WERI-Rb-1 (cell line): ENCODE results near the gene PRR16.

ENCODE experiments used
- DNase-seq: peaks from one replicate; pipeline ENCODE4 v3.0.0-alpha.2; 2020
- H3K27ac ChIP-seq: fragments of 250-450 bp; sonication (Bioruptor Pico); 2 replicates; pipeline ENCODE4 v1.5.1; 2020; ENCODE audit warnings: mild to moderate bottlenecking, moderate library complexity
- H3K27me3 ChIP-seq: fragments of 250-450 bp; sonication (Bioruptor Pico); 2 replicates; pipeline ENCODE4 v1.5.1; 2021; ENCODE audit warnings: mild to moderate bottlenecking, low read depth, moderate library complexity; ENCODE audit not compliant: insufficient read depth, severe bottlenecking
- H3K36me3 ChIP-seq: fragments of 250-450 bp; sonication (Bioruptor Pico); 2 replicates; pipeline ENCODE4 v1.5.1; 2020; ENCODE audit warnings: mild to moderate bottlenecking, moderate library complexity
- H3K4me3 ChIP-seq: 2 replicates; pipeline ENCODE4 v1.5.1; 2011; ENCODE audit warnings: low read depth, mild to moderate bottlenecking, control low read depth, low read length
- H3K9me3 ChIP-seq: fragments of 250-450 bp; sonication (Bioruptor Pico); 2 replicates; pipeline ENCODE4 v1.5.1; 2021; ENCODE audit warnings: mild to moderate bottlenecking, moderate library complexity; ENCODE audit not compliant: severe bottlenecking
- CTCF ChIP-seq: IDR thresholded peaks from 2 replicates; pipeline ENCODE4 v1.5.1; 2011; ENCODE audit warnings: low read depth, mild to moderate bottlenecking, control low read depth, inconsistent platforms, low read length

PRR16 gene

DNA sequence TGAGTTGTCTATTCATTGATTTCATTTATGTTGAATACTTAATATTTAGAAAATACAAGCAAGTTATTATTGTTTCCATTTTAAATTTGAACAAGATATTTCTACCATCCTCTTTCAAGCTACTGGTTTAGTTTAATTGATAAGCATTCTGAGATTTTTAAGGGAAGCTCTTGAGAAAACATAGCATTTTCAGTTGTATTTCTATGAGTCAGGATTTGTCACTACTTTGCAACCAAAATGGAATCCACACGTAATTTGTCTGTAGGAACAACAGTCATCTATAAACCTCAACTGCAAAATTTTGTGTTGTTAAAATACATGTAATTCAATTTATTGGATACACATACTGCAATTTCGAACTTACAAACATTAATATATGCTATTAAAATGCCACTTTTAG lies 74.0 kb downstream of the PRR16 start:
- Histone ChIP-seq H3K27ac (no peak overlapping the region), H3K27me3 (no peaks in the 10 kb centered on the region), H3K9me3 (no peaks in the 10 kb centered on the region), H3K36me3 (no peaks in the 10 kb centered on the region), H3K4me3 (no peak overlapping the region)
- TF ChIP-seq CTCF, result no peak
- DNase-seq, result no peak

DNA sequence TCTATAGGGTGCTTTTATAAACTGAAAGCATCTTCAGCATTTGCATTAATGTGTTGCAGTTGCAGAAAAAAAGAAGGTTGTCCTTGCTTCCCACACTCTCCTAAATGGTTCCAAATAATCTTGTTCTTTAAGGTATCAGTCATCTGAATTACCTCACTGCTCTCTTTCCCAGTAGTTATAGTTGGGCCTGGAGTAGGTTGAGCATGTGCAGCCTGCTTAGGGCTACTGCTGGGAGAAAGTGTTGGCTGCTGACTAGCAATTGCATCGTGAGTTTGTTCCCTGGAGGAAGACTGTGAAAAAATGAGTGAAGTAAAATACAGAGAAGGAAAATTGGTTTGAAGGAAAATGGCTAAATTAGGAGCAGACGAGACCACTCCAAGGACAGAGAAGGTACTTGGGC lies 74.5 kb downstream of the PRR16 start:
- Histone ChIP-seq H3K4me3 (no peak overlapping the region), H3K27ac (no peak overlapping the region), H3K36me3 (no peaks in the 10 kb centered on the region), H3K27me3 (no peaks in the 10 kb centered on the region), H3K9me3 (no peaks in the 10 kb centered on the region)
- no peak for DNase-seq
- no peak for TF ChIP-seq CTCF

DNA sequence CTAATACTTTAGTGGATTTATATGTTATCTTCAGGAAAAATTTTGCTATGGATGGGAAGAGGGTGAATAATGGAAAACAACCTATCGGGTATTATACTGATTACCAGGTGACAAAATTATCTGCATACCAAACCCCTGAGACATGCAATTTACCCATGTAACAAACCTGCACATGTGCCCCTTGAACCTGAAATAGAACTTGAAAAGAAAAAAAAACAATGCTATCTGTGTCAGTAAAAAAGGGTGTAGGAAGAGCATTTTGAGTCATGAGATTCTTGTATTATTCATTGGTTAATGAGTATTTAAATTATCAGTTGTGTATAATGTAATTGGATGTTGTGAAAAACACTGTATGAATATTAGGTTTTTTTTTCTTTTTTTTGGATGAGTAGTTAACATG lies 75.4 kb downstream of the PRR16 start:
- H3K27me3 ChIP-seq, result no peaks in the 10 kb centered on the region
- no peak for TF ChIP-seq CTCF
- no peak for DNase-seq
- no peak overlapping the region for H3K27ac ChIP-seq
- no peak overlapping the region for H3K4me3 ChIP-seq
- no peaks in the 10 kb centered on the region for H3K36me3 ChIP-seq
- no peaks in the 10 kb centered on the region for H3K9me3 ChIP-seq

DNA sequence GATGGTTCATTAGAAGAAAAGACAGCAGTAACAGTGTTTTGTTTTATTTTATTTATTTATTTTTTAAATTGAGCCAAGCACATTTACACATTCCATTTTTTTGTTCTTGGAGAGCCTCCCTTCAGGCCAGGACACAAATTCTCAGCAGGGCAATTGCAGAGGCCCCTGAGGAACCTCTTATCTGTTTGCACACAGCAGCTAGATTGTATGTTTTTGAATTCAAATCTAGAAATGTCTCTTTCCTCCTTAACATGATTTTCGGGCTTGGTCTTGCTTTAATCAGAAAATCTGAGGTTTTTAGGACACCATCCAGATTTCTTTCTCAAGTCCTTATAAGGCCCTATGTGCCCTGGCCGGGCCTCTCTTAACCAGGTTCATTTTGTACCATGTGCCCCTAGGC lies 76.0 kb downstream of the PRR16 start:
- no peaks in the 10 kb centered on the region for H3K27me3 ChIP-seq
- H3K9me3 ChIP-seq, result no peaks in the 10 kb centered on the region
- no peak overlapping the region for H3K4me3 ChIP-seq
- no peak overlapping the region for H3K27ac ChIP-seq
- no peaks in the 10 kb centered on the region for H3K36me3 ChIP-seq
- no peak for DNase-seq
- no peak for TF ChIP-seq CTCF

- TF ChIP-seq CTCF, result no peak
- no peaks in the 10 kb centered on the region for H3K9me3 ChIP-seq
- H3K4me3 ChIP-seq, result no peak overlapping the region
- no peak for DNase-seq
- H3K27me3 ChIP-seq, result no peaks in the 10 kb centered on the region
- no peaks in the 10 kb centered on the region for H3K36me3 ChIP-seq
- no peak overlapping the region for H3K27ac ChIP-seq
Observed at GRCh38 chr5:120544043-120544442, 79.9 kb downstream of the PRR16 start.

GRCh38 chr5:120545007-120545406 lies 80.9 kb downstream of the PRR16 start:
- Histone ChIP-seq H3K9me3 (no peaks in the 10 kb centered on the region), H3K27me3 (no peaks in the 10 kb centered on the region), H3K27ac (no peak overlapping the region), H3K36me3 (no peaks in the 10 kb centered on the region), H3K4me3 (no peak overlapping the region)
- no peak for TF ChIP-seq CTCF
- no peak for DNase-seq
